Neural progenitor cell (in vitro differentiated cells): ENCODE data around the gene IGLL5. TPM values are rescaled to one million over a fixed set of nuclear protein-coding genes. Genes with fewer than 3 reads are reported as not detected.

Source experiments
- DNase-seq: peaks from one replicate; pipeline ENCODE4 v3.0.0-alpha.2; 2016; ENCODE audit warnings: low spot score
- H2AFZ ChIP-seq: fragments of 200-600 bp; sonication (generic); replicated peaks from 2 replicates; pipeline ENCODE4 v1.6.1; 2016; ENCODE audit warnings: antibody characterized with exemption
- H3F3A ChIP-seq: fragments of 200-600 bp; sonication (generic); 2 replicates; pipeline ENCODE4 v1.6.1; 2016; ENCODE audit warnings: antibody characterized with exemption, low read depth
- H3K27ac ChIP-seq: fragments of 200-600 bp; sonication (generic); 2 replicates; pipeline ENCODE4 v1.5.1; 2016; ENCODE audit warnings: mild to moderate bottlenecking
- H3K27me3 ChIP-seq: fragments of 200-600 bp; sonication (generic); 2 replicates; pipeline ENCODE4 v1.6.1; 2016; ENCODE audit warnings: mild to moderate bottlenecking, moderate library complexity
- H3K36me3 ChIP-seq: fragments of 200-600 bp; sonication (generic); 2 replicates; pipeline ENCODE4 v1.5.1; 2016
- H3K4me1 ChIP-seq: fragments of 200-600 bp; sonication (generic); 2 replicates; pipeline ENCODE4 v1.6.1; 2016; ENCODE audit warnings: mixed run types
- H3K4me2 ChIP-seq: fragments of 200-600 bp; sonication (generic); 2 replicates; pipeline ENCODE4 v1.6.1; 2016
- H3K4me3 ChIP-seq: fragments of 200-600 bp; sonication (generic); 2 replicates; pipeline ENCODE4 v1.5.1; 2016
- H3K79me2 ChIP-seq: fragments of 200-600 bp; sonication (generic); 2 replicates; pipeline ENCODE4 v1.6.1; 2016; ENCODE audit warnings: low read depth
- H3K9ac ChIP-seq: fragments of 200-600 bp; sonication (generic); 2 replicates; pipeline ENCODE4 v1.6.1; 2016
- H3K9me3 ChIP-seq: fragments of 200-600 bp; sonication (generic); 2 replicates; pipeline ENCODE4 v1.5.1; 2016; ENCODE audit warnings: low read depth
- H4K20me1 ChIP-seq: fragments of 200-600 bp; sonication (generic); 2 replicates; pipeline ENCODE4 v1.6.1; 2016; ENCODE audit warnings: low read depth
- H3K27ac Mint-ChIP-seq: 3 replicates; pipeline ENCODE4 v1.8.0; 2021; ENCODE audit warnings: mixed read lengths
- H3K27me3 Mint-ChIP-seq: 2 replicates; pipeline ENCODE4 v1.8.0; 2022; ENCODE audit warnings: low read depth, mild to moderate bottlenecking, inconsistent platforms, moderate library complexity, mixed read lengths; ENCODE audit not compliant: insufficient read depth
- H3K36me3 Mint-ChIP-seq: 3 replicates; pipeline ENCODE4 v1.8.0; 2021; ENCODE audit warnings: mixed read lengths
- H3K4me1 Mint-ChIP-seq: 3 replicates; pipeline ENCODE4 v1.8.0; 2021; ENCODE audit warnings: mixed read lengths
- H3K4me3 Mint-ChIP-seq: 3 replicates; pipeline ENCODE4 v1.8.0; 2021; ENCODE audit warnings: mild to moderate bottlenecking, moderate library complexity, mixed read lengths
- H3K9me3 Mint-ChIP-seq: 3 replicates; pipeline ENCODE4 v1.8.0; 2020; ENCODE audit warnings: mixed read lengths
- CTCF ChIP-seq: fragments of 200-600 bp; sonication (generic); IDR thresholded peaks from 2 replicates; pipeline ENCODE4 v1.5.1; 2017; ENCODE audit warnings: antibody characterized with exemption, mild to moderate bottlenecking
- EZH2 ChIP-seq: fragments of 200-600 bp; sonication (generic); IDR thresholded peaks from 2 replicates; pipeline ENCODE4 v1.6.1; 2017; ENCODE audit warnings: antibody characterized with exemption, mild to moderate bottlenecking, moderate library complexity
- EZH2phosphoT487 ChIP-seq: fragments of 200-600 bp; sonication (generic); IDR thresholded peaks from 2 replicates; pipeline ENCODE4 v1.6.1; 2017; ENCODE audit warnings: antibody characterized with exemption
- total RNA-seq: library from RNA; depleted of rRNA; stranded (reverse); fragments of >200 nt; gene quantifications from 2 replicates; pipeline ENCODE4 v1.2.3, GENCODE V29; 2015; ENCODE audit warnings: low replicate concordance

The IGLL5 gene
- total RNA-seq, 1 donor from 2014 or later, result not detected

DNA sequence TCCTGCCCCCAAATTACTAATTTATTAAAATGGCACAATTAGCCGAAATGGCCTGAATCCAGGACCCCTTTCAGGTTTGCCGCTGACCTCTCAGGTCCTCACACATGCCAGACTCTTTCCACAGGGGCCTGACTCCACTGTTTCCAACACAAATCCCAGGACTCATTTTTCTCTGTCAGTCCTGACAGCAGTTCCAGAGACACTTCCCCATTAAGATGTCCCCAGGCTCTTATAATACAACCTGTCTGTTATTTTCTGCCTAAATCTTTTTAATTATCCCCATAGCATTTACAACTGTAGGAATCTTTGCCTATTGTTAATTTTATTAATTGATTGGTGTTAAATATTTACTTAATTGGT lies 9.4 kb upstream of the IGLL5 start:
- Mint-ChIP-seq H3K27ac (no peak overlapping the region), H3K27me3 (peaks cover 9% of the 10 kb centered on the region), H3K4me1 (no peaks in the 10 kb centered on the region), H3K4me3 (no peak overlapping the region), H3K36me3 (no peaks in the 10 kb centered on the region), H3K9me3 (peaks cover 2% of the 10 kb centered on the region)
- Histone ChIP-seq H3K9ac (no peak overlapping the region), H3K4me3 (no peak overlapping the region), H3K4me1 (no peaks in the 10 kb centered on the region), H2AFZ (no peak overlapping the region), H3F3A (no peaks in the 10 kb centered on the region), H3K79me2 (no peaks in the 10 kb centered on the region), H4K20me1 (no peaks in the 10 kb centered on the region), H3K9me3 (no peaks in the 10 kb centered on the region), H3K27ac (no peak overlapping the region), H3K27me3 (peaks cover 79% of the 10 kb centered on the region), H3K4me2 (no peak overlapping the region), H3K36me3 (no peaks in the 10 kb centered on the region)
- no peak for DNase-seq
- no peak for TF ChIP-seq EZH2
- no peak for TF ChIP-seq CTCF
- no peak for TF ChIP-seq EZH2phosphoT487

- no peak overlapping the region for H2AFZ ChIP-seq
- H3K4me2 ChIP-seq, result no peak overlapping the region
- no peak overlapping the region for H3K27ac ChIP-seq
- H3K27me3 ChIP-seq, result peaks cover 71% of the 10 kb centered on the region
- no peaks in the 10 kb centered on the region for H3K4me1 ChIP-seq
- H3K36me3 ChIP-seq, result no peaks in the 10 kb centered on the region
- no peak for DNase-seq
- Mint-ChIP-seq H3K27ac (no peak overlapping the region), H3K4me3 (no peak overlapping the region), H3K9me3 (peaks cover 2% of the 10 kb centered on the region), H3K36me3 (no peaks in the 10 kb centered on the region), H3K4me1 (no peaks in the 10 kb centered on the region), H3K27me3 (peaks cover 12% of the 10 kb centered on the region)
- no peaks in the 10 kb centered on the region for H3F3A ChIP-seq
- no peaks in the 10 kb centered on the region for H3K9me3 ChIP-seq
- H4K20me1 ChIP-seq, result no peaks in the 10 kb centered on the region
- TF ChIP-seq EZH2phosphoT487, result no peak
- peak; percentile 6 for TF ChIP-seq CTCF
- no peak overlapping the region for H3K9ac ChIP-seq
- no peaks in the 10 kb centered on the region for H3K79me2 ChIP-seq
- H3K4me3 ChIP-seq, result no peak overlapping the region
Measured at GRCh38 chr22:22878801-22879674, 8.6 kb upstream of the IGLL5 start.

DNA sequence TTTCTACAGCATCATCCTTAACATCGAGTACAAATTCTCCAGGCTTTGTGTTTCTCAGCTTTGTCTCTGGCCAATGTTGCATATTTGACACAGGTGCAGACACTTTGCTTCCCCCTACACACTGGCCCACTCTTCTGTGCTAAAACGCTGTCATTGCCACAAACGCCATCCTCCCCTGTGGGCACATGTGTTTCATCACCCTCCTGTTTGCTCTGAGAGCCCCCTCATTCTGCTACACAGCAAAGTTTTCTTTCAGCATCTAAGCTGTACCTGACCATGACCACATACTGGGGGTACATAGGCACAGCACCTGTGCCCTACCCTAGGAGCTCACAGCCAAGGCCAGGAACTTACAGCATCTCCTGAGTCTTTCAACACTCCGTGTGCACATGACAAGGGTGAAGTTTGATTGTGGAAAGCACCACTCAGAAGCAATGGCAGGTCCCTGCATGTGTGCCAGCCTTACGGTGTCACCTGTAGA lies 7.9 kb upstream of the IGLL5 start:
- Mint-ChIP-seq H3K27ac (no peak overlapping the region), H3K4me1 (no peaks in the 10 kb centered on the region), H3K36me3 (no peaks in the 10 kb centered on the region), H3K27me3 (peaks cover 12% of the 10 kb centered on the region), H3K4me3 (no peak overlapping the region), H3K9me3 (no peaks in the 10 kb centered on the region)
- H3K27me3 ChIP-seq, result peaks cover 71% of the 10 kb centered on the region
- no peak overlapping the region for H3K9ac ChIP-seq
- no peak overlapping the region for H3K4me2 ChIP-seq
- H3K27ac ChIP-seq, result no peak overlapping the region
- no peaks in the 10 kb centered on the region for H3F3A ChIP-seq
- no peak overlapping the region for H3K4me3 ChIP-seq
- H3K4me1 ChIP-seq, result no peaks in the 10 kb centered on the region
- H2AFZ ChIP-seq, result no peak overlapping the region
- no peaks in the 10 kb centered on the region for H3K36me3 ChIP-seq
- H3K9me3 ChIP-seq, result no peaks in the 10 kb centered on the region
- DNase-seq, result no peak
- no peaks in the 10 kb centered on the region for H4K20me1 ChIP-seq
- H3K79me2 ChIP-seq, result no peaks in the 10 kb centered on the region
- TF ChIP-seq CTCF (no peak), EZH2 (no peak), EZH2phosphoT487 (no peak)
